ENCODE data around the gene ANXA4.

DNA sequence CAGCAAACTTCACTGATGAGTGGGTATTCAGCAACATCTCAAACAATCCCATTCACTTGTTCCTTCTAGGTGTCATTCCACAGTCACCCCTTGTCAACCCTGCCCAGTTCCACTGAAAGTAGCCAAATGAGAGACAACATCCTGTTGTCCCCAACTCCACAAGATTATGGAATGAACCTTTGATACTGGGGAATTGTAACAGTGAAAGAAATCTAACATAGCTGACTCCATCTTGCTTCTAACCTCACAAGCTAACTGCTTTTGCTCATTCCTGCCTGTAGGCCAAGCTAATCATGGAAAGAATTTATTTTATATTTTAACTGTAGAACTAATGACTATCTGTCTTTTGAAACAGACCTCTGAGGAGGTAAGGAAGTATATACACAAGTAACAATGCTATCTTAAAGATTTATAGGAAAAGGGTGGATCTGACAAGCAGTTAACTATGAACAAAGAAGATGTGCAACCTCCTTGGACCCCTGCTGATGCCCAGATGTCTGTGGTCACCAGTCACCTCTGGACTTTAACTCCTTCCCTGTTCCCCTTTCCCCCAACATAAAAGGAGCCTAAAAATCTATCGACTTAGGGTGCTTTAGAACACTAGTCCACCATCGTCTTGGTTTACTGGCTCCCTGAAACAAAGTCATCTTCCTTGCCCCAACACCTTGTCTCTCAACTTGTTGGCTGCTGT is 6.9 kb upstream of the ANXA4 start:
- TF ChIP-seq, protein P1, sequence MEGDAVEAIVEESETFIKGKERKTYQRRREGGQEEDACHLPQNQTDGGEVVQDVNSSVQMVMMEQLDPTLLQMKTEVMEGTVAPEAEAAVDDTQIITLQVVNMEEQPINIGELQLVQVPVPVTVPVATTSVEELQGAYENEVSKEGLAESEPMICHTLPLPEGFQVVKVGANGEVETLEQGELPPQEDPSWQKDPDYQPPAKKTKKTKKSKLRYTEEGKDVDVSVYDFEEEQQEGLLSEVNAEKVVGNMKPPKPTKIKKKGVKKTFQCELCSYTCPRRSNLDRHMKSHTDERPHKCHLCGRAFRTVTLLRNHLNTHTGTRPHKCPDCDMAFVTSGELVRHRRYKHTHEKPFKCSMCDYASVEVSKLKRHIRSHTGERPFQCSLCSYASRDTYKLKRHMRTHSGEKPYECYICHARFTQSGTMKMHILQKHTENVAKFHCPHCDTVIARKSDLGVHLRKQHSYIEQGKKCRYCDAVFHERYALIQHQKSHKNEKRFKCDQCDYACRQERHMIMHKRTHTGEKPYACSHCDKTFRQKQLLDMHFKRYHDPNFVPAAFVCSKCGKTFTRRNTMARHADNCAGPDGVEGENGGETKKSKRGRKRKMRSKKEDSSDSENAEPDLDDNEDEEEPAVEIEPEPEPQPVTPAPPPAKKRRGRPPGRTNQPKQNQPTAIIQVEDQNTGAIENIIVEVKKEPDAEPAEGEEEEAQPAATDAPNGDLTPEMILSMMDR (IDR thresholded peaks at IDR 0.05) = no peak
- no peak for TF ChIP-seq POLR2A (IDR thresholded peaks at IDR 0.05)
